Measurements from ENCODE around the gene B3GNT2. TPM values are rescaled to one million over a fixed set of nuclear protein-coding genes. Genes with fewer than 3 reads are reported as not detected.
"Not testable (repeated sequence)": the region's sequence is repeated elsewhere in the genome, so short reads cannot be mapped to it uniquely, and the experiment has no call there.

The B3GNT2 gene
- total RNA-seq, 6 experiments from 2014 or later: 9.1 to 11.0 (median 9.9) TPM

GRCh38 chr2:62158444-62159121 is 37.3 kb upstream of the B3GNT2 start:
- Histone ChIP-seq H3K27ac (no peak overlapping the region), H3K27me3 (no peaks in the 10 kb centered on the region), H3K4me3 (no peak overlapping the region), H3K4me1 (no peaks in the 10 kb centered on the region), H3K9me3 (no peaks in the 10 kb centered on the region), H3K36me3 (no peaks in the 10 kb centered on the region)
- no peak for ATAC-seq
- WGBS (ENCODE audit: insufficient coverage, low coverage, low lambda C conversion rate, missing lambda C conversion rate): 88% methylated on average over 6 of the region's 9 CpGs
- DNase-seq: no peak
- TF ChIP-seq CTCF (IDR thresholded peaks at IDR 0.05) (no peak), POLR2A (IDR thresholded peaks at IDR 0.05) (no peak)
- intact Hi-C loops (cut with DNase I): no loop called here

- H3K4me3 ChIP-seq; H3K36me3 ChIP-seq; ATAC-seq; H3K9me3 ChIP-seq; intact Hi-C loops (cut with DNase I); H3K4me1 ChIP-seq; H3K27ac ChIP-seq; DNase-seq; H3K27me3 ChIP-seq: not testable (repeated sequence)
- 93% methylated on average over 9 of the region's 9 CpGs for WGBS (ENCODE audit: insufficient coverage, low coverage, low lambda C conversion rate, missing lambda C conversion rate)
These were observed 35.2 kb upstream of the B3GNT2 start for GRCh38 chr2:62160691-62161090.

- DNase-seq: no peak
- Histone ChIP-seq H3K9me3 (no peaks in the 10 kb centered on the region), H3K27me3 (no peaks in the 10 kb centered on the region), H3K36me3 (no peaks in the 10 kb centered on the region), H3K4me1 (no peaks in the 10 kb centered on the region), H3K4me3 (no peak overlapping the region), H3K27ac (no peak overlapping the region)
- ATAC-seq: no peak
- intact Hi-C loops (cut with DNase I): no loop called here
- TF ChIP-seq POLR2A (IDR thresholded peaks at IDR 0.05): no peak
- no peak for TF ChIP-seq CTCF (IDR thresholded peaks at IDR 0.05)
- WGBS (ENCODE audit: insufficient coverage, low coverage, low lambda C conversion rate, missing lambda C conversion rate): 93% methylated on average over 3 of the region's 3 CpGs
These were observed 32.6 kb upstream of the B3GNT2 start for GRCh38 chr2:62163106-62163831.

- ATAC-seq (no peak), DNase-seq (no peak)
- no peaks in the 10 kb centered on the region for H3K9me3 ChIP-seq
- WGBS (ENCODE audit: insufficient coverage, low coverage, low lambda C conversion rate, missing lambda C conversion rate): 62% methylated on average over 2 of the region's 2 CpGs
- no peak for TF ChIP-seq CTCF (IDR thresholded peaks at IDR 0.05)
- TF ChIP-seq POLR2A (IDR thresholded peaks at IDR 0.05): no peak
- no peak overlapping the region for H3K4me3 ChIP-seq
- intact Hi-C loops (cut with DNase I): no loop called here
- no peaks in the 10 kb centered on the region for H3K4me1 ChIP-seq
- no peak overlapping the region for H3K27ac ChIP-seq
- no peaks in the 10 kb centered on the region for H3K27me3 ChIP-seq
- no peaks in the 10 kb centered on the region for H3K36me3 ChIP-seq
These were observed 32.1 kb upstream of the B3GNT2 start for GRCh38 chr2:62163834-62164233.

- H3K4me3 ChIP-seq: no peak overlapping the region
These were observed 20.2 kb upstream of the B3GNT2 start for GRCh38 chr2:62175728-62176127.

More at GRCh38 chr2:62175728-62176127, 20.2 kb upstream of the B3GNT2 start:
- no peak overlapping the region for H3K27ac ChIP-seq
- H3K27me3 ChIP-seq: no peaks in the 10 kb centered on the region
- intact Hi-C loops (cut with DNase I): no loop called here
- WGBS (ENCODE audit: insufficient coverage, low coverage, low lambda C conversion rate, missing lambda C conversion rate): 83% methylated on average over 2 of the region's 4 CpGs
- H3K9me3 ChIP-seq: no peaks in the 10 kb centered on the region
- no peaks in the 10 kb centered on the region for H3K4me1 ChIP-seq
- ATAC-seq (no peak), DNase-seq (no peak)
- TF ChIP-seq POLR2A (IDR thresholded peaks at IDR 0.05): no peak
- TF ChIP-seq CTCF (IDR thresholded peaks at IDR 0.05): no peak
- H3K36me3 ChIP-seq: no peaks in the 10 kb centered on the region
